HG02759 (cell line): Measurements from ENCODE around the gene CASK.
A peak's percentile ranks its signal among the peaks of the same experiment; 100 is the strongest.

ENCODE experiments used
- ATAC-seq: cut with Tn5 transposase; IDR thresholded peaks from one replicate; pipeline ENCODE4 v1.9.1; 2021; ENCODE audit warnings: mild to moderate bottlenecking, moderate library complexity; ENCODE audit not compliant: unreplicated experiment

Gene CASK

GRCh38 chrX:41923211-41923977 is at the start of gene CASK:
Gene CASK, minus strand, starts transcription at chrX:41923554. Its CDS starts 566 bp downstream, at chrX:41922988.
- ATAC-seq: peak; percentile 87

GRCh38 chrX:41971346-41971745 is 48.0 kb upstream of the CASK start:
- no peak for ATAC-seq

GRCh38 chrX:41970419-41970818 is 47.1 kb upstream of the CASK start:
- ATAC-seq: no peak

- no peak for ATAC-seq
These were observed 40.0 kb upstream of the CASK start for GRCh38 chrX:41963348-41963747.

- ATAC-seq: no peak
These were observed 36.8 kb upstream of the CASK start for GRCh38 chrX:41960142-41960541.

- ATAC-seq: no peak
These were observed 35.5 kb upstream of the CASK start for GRCh38 chrX:41958861-41959260.

GRCh38 chrX:41956027-41956426 is 32.7 kb upstream of the CASK start:
- no peak for ATAC-seq

- ATAC-seq: peak; percentile 48
These were observed 28.7 kb upstream of the CASK start for GRCh38 chrX:41952102-41952501.

- no peak for ATAC-seq
These were observed 23.7 kb upstream of the CASK start for GRCh38 chrX:41946989-41947612.

GRCh38 chrX:41946235-41946634 is 22.9 kb upstream of the CASK start:
- ATAC-seq: no peak

GRCh38 chrX:41935832-41936231 is 12.5 kb upstream of the CASK start:
- ATAC-seq: no peak

- ATAC-seq: no peak
These were observed 10.2 kb upstream of the CASK start for GRCh38 chrX:41933546-41933945.

- ATAC-seq: no peak
These were observed 9.5 kb upstream of the CASK start for GRCh38 chrX:41932885-41933284.

GRCh38 chrX:41931591-41931990 is 8.2 kb upstream of the CASK start:
- ATAC-seq: no peak

GRCh38 chrX:41923978-41924683 is 777 bp upstream of the CASK start:
- ATAC-seq: no peak

- peak; percentile 31 for ATAC-seq
These were observed 763 bp downstream of the CASK start for GRCh38 chrX:41922431-41923151.

GRCh38 chrX:41921492-41922430 is 1.6 kb downstream of the CASK start:
- no peak for ATAC-seq

GRCh38 chrX:41919870-41920269 is 3.5 kb downstream of the CASK start:
- no peak for ATAC-seq

GRCh38 chrX:41917517-41917916 is 5.8 kb downstream of the CASK start:
- no peak for ATAC-seq

GRCh38 chrX:41913476-41913875 is 9.9 kb downstream of the CASK start:
- no peak for ATAC-seq
